Stimulated activated CD8-positive, alpha-beta memory T cell treated with anti-CD3 and anti-CD28 coated beads, Interleukin-12 subunit alpha, Interleukin-12 subunit beta, amount 100 ng/mL, for 24 hours (primary cell): ENCODE data around the gene CTSW.

Experiments
- DNase-seq: peaks from one replicate; pipeline ENCODE4 v3.0.0-alpha.2; 2020; ENCODE audit errors: extremely low read depth

The CTSW gene

GRCh38 chr11:65903068-65903481 is 23.4 kb downstream of the CTSW start:
- no peak for DNase-seq

- no peak for DNase-seq
Observed at GRCh38 chr11:65903715-65904114, 24.1 kb downstream of the CTSW start.

GRCh38 chr11:65906602-65907001 is 27.0 kb downstream of the CTSW start:
- DNase-seq, result no peak

- no peak for DNase-seq
Observed at GRCh38 chr11:65907878-65908277, 28.2 kb downstream of the CTSW start.

GRCh38 chr11:65911682-65912568 is 32.3 kb downstream of the CTSW start:
- DNase-seq, result no peak

GRCh38 chr11:65912845-65913244 is 33.2 kb downstream of the CTSW start:
- DNase-seq, result no peak

- no peak for DNase-seq
Observed at GRCh38 chr11:65915101-65915820, 35.6 kb downstream of the CTSW start.

GRCh38 chr11:65915821-65916251 is 36.2 kb downstream of the CTSW start:
- DNase-seq, result no peak

GRCh38 chr11:65916391-65916790 is 36.8 kb downstream of the CTSW start:
- no peak for DNase-seq

GRCh38 chr11:65917077-65917433 is 37.4 kb downstream of the CTSW start:
- no peak for DNase-seq

- no peak for DNase-seq
Observed at GRCh38 chr11:65917434-65918210, 38.0 kb downstream of the CTSW start.

GRCh38 chr11:65918211-65919140 is 38.8 kb downstream of the CTSW start, which contains the start of gene C11orf68:
Gene C11orf68 (minus strand): TSS chr11:65919062. CDS start chr11:65919031, 31 bp downstream.
- DNase-seq, result peak; percentile 33

- DNase-seq, result peak; percentile 99
Observed at GRCh38 chr11:65919141-65919572, 39.5 kb downstream of the CTSW start, which contains the start of gene DRAP1. Gene DRAP1 (plus strand): TSS chr11:65919426. CDS start chr11:65919502, 76 bp downstream.

GRCh38 chr11:65919573-65920371 is 40.1 kb downstream of the CTSW start:
- no peak for DNase-seq

GRCh38 chr11:65920372-65920802 is 40.8 kb downstream of the CTSW start:
- no peak for DNase-seq

- DNase-seq, result no peak
Observed at GRCh38 chr11:65921033-65921555, 41.5 kb downstream of the CTSW start.

- no peak for DNase-seq
Observed at GRCh38 chr11:65921876-65922275, 42.2 kb downstream of the CTSW start.

- no peak for DNase-seq
Observed at GRCh38 chr11:65922565-65922964, 42.9 kb downstream of the CTSW start.

GRCh38 chr11:65925397-65925796 is 45.8 kb downstream of the CTSW start:
- DNase-seq, result no peak
